MCF 10A (cell line): ENCODE data around the gene ZBTB7A. TPM values are rescaled to one million over a fixed set of nuclear protein-coding genes. Genes with fewer than 3 reads are reported as not detected.

Experiments
- total RNA-seq: library from RNA; stranded (reverse); gene quantifications from 2 replicates; pipeline ENCODE4 v1.2.3, GENCODE V29; 2022

The ZBTB7A gene
- total RNA-seq, 1 experiment from 2014 or later: 35.1 TPM

Other genes starting within 250 kb of the ZBTB7A start
- gene ZFR2, start 197.9 kb downstream of the ZBTB7A start, total RNA-seq: not detected in 2 replicates
- gene ATCAY, start 186.2 kb downstream of the ZBTB7A start, total RNA-seq: not detected in 2 replicates
- gene NMRK2, start 133.8 kb downstream of the ZBTB7A start, total RNA-seq: not detected in 2 replicates
- 60.9 and 61.2 TPM in 2 replicates for gene DAPK3, start 95.8 kb downstream of the ZBTB7A start, total RNA-seq
- gene EEF2, start 81.4 kb downstream of the ZBTB7A start, total RNA-seq: 2,296 and 3,126 TPM in 2 replicates
- gene PIAS4, start 59.2 kb downstream of the ZBTB7A start, total RNA-seq: 15.1 and 31.4 TPM in 2 replicates
- 171 and 230 TPM in 2 replicates for gene MAP2K2, start 57.2 kb upstream of the ZBTB7A start, total RNA-seq
- not detected in 2 replicates for gene CREB3L3, start 86.7 kb upstream of the ZBTB7A start, total RNA-seq
- gene SIRT6, start 115.7 kb upstream of the ZBTB7A start, total RNA-seq: 33.2 and 43.9 TPM in 2 replicates
- gene ANKRD24, start 115.8 kb upstream of the ZBTB7A start, total RNA-seq: 1.2 and 2.9 TPM in 2 replicates
- 0.35 and 1.0 TPM in 2 replicates for gene EBI3, start 162.6 kb upstream of the ZBTB7A start, total RNA-seq
- 28.1 and 30.1 TPM in 2 replicates for gene YJU2, start 180.2 kb upstream of the ZBTB7A start, total RNA-seq
- gene SHD, start 212.4 kb upstream of the ZBTB7A start, total RNA-seq: not detected in 2 replicates
- gene TMIGD2, start 235.5 kb upstream of the ZBTB7A start, total RNA-seq: not detected in 2 replicates
- gene FSD1, start 237.7 kb upstream of the ZBTB7A start, total RNA-seq: not detected in 2 replicates